HUES48 (cell line): ENCODE data around the gene C9.

Experiments
- H3K27ac ChIP-seq: one replicate; pipeline ENCODE4 v1.7.0; 2013; ENCODE audit warnings: low read depth, low read length, inconsistent platforms
- H3K27me3 ChIP-seq: 2 replicates; pipeline ENCODE4 v1.6.1; 2013; ENCODE audit warnings: mild to moderate bottlenecking, low read length; ENCODE audit not compliant: control insufficient read depth, insufficient read depth
- H3K36me3 ChIP-seq: 2 replicates; pipeline ENCODE4 v1.6.1; 2013; ENCODE audit warnings: low read length; ENCODE audit not compliant: control insufficient read depth, insufficient read depth
- H3K4me1 ChIP-seq: 2 replicates; pipeline ENCODE4 v1.6.1; 2013; ENCODE audit warnings: mild to moderate bottlenecking, low read length; ENCODE audit not compliant: control insufficient read depth, insufficient read depth
- H3K4me3 ChIP-seq: 2 replicates; pipeline ENCODE4 v1.5.1; 2013; ENCODE audit warnings: mild to moderate bottlenecking, low read depth, low read length
- H3K9ac ChIP-seq: 2 replicates; pipeline ENCODE4 v1.6.1; 2013; ENCODE audit warnings: mild to moderate bottlenecking, low read depth, low read length, moderate library complexity
- H3K9me3 ChIP-seq: 2 replicates; pipeline ENCODE4 v1.6.1; 2013; ENCODE audit warnings: low read length; ENCODE audit not compliant: control insufficient read depth, insufficient read depth

The C9 gene

GRCh38 chr5:39262981-39263380, 101.3 kb downstream of the C9 start:
- Histone ChIP-seq H3K4me3 (no peak overlapping the region), H3K9me3 (no peaks in the 10 kb centered on the region), H3K36me3 (no peaks in the 10 kb centered on the region), H3K4me1 (no peaks in the 10 kb centered on the region), H3K9ac (no peak overlapping the region), H3K27ac (no peak overlapping the region), H3K27me3 (no peaks in the 10 kb centered on the region)

GRCh38 chr5:39260095-39260494, 104.2 kb downstream of the C9 start:
- Histone ChIP-seq H3K9me3 (no peaks in the 10 kb centered on the region), H3K4me1 (no peaks in the 10 kb centered on the region), H3K9ac (no peak overlapping the region), H3K4me3 (no peak overlapping the region), H3K27ac (no peak overlapping the region), H3K27me3 (no peaks in the 10 kb centered on the region), H3K36me3 (no peaks in the 10 kb centered on the region)

- H3K27ac ChIP-seq: no peak overlapping the region
Measured at GRCh38 chr5:39257554-39257953, 106.7 kb downstream of the C9 start.

GRCh38 chr5:39256477-39257235, 107.6 kb downstream of the C9 start:
- Histone ChIP-seq H3K9ac (no peak overlapping the region), H3K9me3 (no peaks in the 10 kb centered on the region), H3K27ac (no peak overlapping the region), H3K27me3 (no peaks in the 10 kb centered on the region), H3K4me3 (no peak overlapping the region), H3K36me3 (no peaks in the 10 kb centered on the region), H3K4me1 (no peaks in the 10 kb centered on the region)

More at GRCh38 chr5:39257554-39257953, 106.7 kb downstream of the C9 start:
- H3K4me3 ChIP-seq: no peak overlapping the region
- H3K9me3 ChIP-seq: no peaks in the 10 kb centered on the region
- H3K4me1 ChIP-seq: no peaks in the 10 kb centered on the region
- no peaks in the 10 kb centered on the region for H3K27me3 ChIP-seq
- H3K9ac ChIP-seq: no peak overlapping the region
- no peaks in the 10 kb centered on the region for H3K36me3 ChIP-seq

DNA sequence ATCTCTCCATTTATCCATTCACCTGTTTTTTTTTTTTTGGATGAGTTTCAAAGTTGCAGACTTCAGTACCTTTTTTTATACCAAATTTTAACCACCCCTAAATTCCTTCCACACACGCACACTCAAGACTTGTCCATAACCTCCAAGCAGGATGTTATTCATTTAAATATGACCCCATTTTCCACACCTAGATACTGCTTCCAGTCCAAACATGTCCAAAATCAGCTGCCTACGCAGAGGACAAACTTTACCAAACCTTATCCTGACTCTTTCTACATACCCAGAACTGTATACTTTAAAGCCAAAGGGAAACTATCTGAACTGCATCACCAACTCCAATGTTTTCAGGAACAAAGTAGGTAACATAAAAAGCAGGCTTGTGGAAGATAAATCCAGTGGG, 108.9 kb downstream of the C9 start:
- Histone ChIP-seq H3K4me1 (no peaks in the 10 kb centered on the region), H3K36me3 (no peaks in the 10 kb centered on the region), H3K9ac (no peak overlapping the region), H3K27ac (no peak overlapping the region), H3K4me3 (no peak overlapping the region), H3K27me3 (no peaks in the 10 kb centered on the region), H3K9me3 (no peaks in the 10 kb centered on the region)

GRCh38 chr5:39254671-39255070, 109.6 kb downstream of the C9 start:
- Histone ChIP-seq H3K9ac (no peak overlapping the region), H3K9me3 (no peaks in the 10 kb centered on the region), H3K27me3 (no peaks in the 10 kb centered on the region), H3K36me3 (no peaks in the 10 kb centered on the region), H3K4me3 (no peak overlapping the region), H3K4me1 (no peaks in the 10 kb centered on the region), H3K27ac (no peak overlapping the region)

DNA sequence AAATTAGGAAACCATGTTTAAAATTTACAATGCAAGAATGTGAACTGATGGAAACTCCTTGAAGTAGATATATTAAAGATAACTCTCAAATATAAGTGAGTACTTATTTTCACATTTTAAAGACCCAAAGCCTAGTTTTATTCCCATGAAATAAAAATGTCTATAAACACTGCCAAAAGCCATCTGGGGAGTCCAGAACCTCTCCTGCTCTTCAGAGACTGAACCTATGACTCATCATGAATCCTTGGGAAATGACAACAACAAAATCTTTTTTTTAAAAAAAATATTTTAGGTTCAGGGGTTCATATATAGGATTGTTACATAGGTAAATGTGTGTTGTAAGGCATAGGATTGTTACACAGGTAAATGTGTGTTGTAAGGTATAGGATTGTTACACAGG, 111.1 kb downstream of the C9 start:
- Histone ChIP-seq H3K36me3 (no peaks in the 10 kb centered on the region), H3K27ac (no peak overlapping the region), H3K27me3 (no peaks in the 10 kb centered on the region), H3K9ac (no peak overlapping the region), H3K4me3 (no peak overlapping the region), H3K4me1 (no peaks in the 10 kb centered on the region), H3K9me3 (no peaks in the 10 kb centered on the region)

DNA sequence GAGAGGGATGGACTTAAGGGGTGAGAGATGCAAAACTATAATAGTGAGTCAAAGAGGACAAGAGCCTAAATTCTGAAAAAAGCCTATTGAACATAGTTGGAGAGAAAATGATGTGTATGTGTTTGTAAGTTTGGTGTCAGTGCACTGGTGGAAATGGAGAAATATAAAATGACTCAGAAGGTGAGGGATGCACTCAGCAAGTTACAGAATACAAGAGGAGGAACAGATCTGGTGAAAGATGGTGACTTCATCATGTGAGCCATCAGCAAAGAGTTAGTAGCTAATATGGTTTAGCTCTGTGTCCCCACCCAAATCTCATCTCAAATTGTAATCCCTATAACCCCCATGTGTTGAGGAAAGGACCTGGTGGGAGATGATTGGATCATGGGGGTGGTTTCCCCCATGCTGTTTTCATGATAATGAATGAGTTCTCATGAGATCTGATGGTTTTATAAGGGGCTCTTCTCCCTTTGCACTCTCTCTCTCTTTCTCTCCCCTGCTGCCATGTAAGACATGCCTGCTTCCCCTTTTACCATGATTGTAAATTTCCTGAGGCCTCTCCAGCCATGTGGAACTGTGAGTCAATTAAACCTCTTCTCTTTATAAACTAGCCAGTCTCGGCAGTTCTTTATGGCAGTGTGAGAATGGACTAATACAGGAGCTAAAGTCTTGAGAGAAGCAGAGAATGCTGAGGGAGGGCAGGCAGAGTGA, 114.6 kb downstream of the C9 start:
- no peak overlapping the region for H3K4me3 ChIP-seq
- H3K27ac ChIP-seq: no peak overlapping the region
- no peaks in the 10 kb centered on the region for H3K9me3 ChIP-seq
- no peaks in the 10 kb centered on the region for H3K4me1 ChIP-seq
- no peaks in the 10 kb centered on the region for H3K36me3 ChIP-seq
- no peak overlapping the region for H3K9ac ChIP-seq
- no peaks in the 10 kb centered on the region for H3K27me3 ChIP-seq

DNA sequence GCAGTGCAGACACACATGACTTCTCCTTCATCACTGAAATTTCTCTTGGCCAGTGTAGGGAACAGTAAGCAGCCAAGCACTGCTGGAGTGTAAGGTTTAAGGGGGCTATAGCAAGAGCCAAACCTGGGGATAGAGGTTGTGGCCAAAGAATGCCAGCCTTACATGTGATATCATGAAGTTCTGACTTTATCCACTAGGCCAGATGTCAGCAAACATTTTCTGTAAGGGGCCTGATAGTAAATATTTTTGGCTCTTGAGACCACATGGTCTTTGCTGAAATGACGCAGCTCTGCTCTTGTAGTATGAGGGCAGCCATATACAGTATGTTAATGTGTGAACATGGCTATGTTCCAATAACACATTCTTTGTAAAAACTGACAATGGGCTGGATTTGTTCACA, 115.2 kb downstream of the C9 start:
- H3K4me3 ChIP-seq: no peak overlapping the region
- H3K36me3 ChIP-seq: no peaks in the 10 kb centered on the region
- H3K27me3 ChIP-seq: no peaks in the 10 kb centered on the region
- H3K9me3 ChIP-seq: no peaks in the 10 kb centered on the region
- no peaks in the 10 kb centered on the region for H3K4me1 ChIP-seq
- H3K27ac ChIP-seq: no peak overlapping the region
- no peak overlapping the region for H3K9ac ChIP-seq

GRCh38 chr5:39240750-39241149, 123.5 kb downstream of the C9 start:
- H3K4me1 ChIP-seq: no peaks in the 10 kb centered on the region
- H3K4me3 ChIP-seq: no peak overlapping the region
- H3K27me3 ChIP-seq: no peaks in the 10 kb centered on the region
- no peak overlapping the region for H3K27ac ChIP-seq
- H3K9me3 ChIP-seq: peaks cover 4% of the 10 kb centered on the region
- H3K36me3 ChIP-seq: no peaks in the 10 kb centered on the region
- no peak overlapping the region for H3K9ac ChIP-seq

DNA sequence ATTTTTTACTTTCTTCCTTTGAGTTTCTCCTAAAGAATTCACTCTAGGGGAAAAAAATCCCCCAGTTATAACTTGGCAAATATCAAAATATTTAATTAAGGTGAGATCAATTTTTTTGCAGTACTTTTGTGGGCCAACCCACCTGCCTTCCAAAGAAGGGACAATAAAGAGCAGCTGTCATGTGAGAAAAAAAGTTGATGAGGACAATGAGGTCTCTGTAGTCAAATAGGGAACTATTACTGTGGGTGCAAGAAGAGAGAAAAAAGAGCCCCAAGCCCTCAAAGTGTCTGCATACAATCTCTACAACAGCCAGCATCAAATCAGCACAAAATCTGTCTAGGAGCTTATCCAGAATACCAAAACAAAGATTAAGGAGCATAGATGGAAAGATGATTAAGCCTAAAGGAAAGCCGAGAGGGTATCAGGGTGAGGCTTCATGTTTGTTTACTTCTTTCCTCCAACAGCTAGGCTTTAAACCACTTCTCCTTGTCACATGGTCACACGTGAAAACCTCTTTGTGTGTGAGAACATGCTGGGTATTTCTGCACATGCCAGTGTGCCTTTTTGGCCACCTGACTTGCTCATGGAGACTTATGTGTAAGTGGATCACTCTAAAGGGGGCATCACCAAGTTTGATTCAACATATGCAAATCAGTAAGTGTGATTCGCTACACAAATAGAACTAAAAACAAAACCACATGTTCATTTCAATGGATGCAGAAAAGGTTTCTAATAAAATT, 125.8 kb downstream of the C9 start:
- H3K36me3 ChIP-seq: no peaks in the 10 kb centered on the region
- H3K4me3 ChIP-seq: no peak overlapping the region
- peaks cover 4% of the 10 kb centered on the region for H3K9me3 ChIP-seq
- no peak overlapping the region for H3K9ac ChIP-seq
- H3K4me1 ChIP-seq: no peaks in the 10 kb centered on the region
- no peak overlapping the region for H3K27ac ChIP-seq
- H3K27me3 ChIP-seq: no peaks in the 10 kb centered on the region
